Measurements from ENCODE around the gene GPC5. TPM values are rescaled to one million over a fixed set of nuclear protein-coding genes. Genes with fewer than 3 reads are reported as not detected.

GPC5 gene
- total and polyA plus RNA-seq, 2 of the 13 experiments (the other 11 are each of a cell fraction or from before 2014, with no cell fraction given), result 0.02 to 0.07 TPM

GRCh38 chr13:91400063-91400399, 1.6 kb downstream of the GPC5 start:
- H3K36me3 ChIP-seq (replicated peaks in 1 of 2; ENCODE audit: control insufficient read depth in 1 of 2, insufficient read depth in 2 of 2, low read length in 2 of 2), result no peaks in the 10 kb centered on the region
- no peaks in the 10 kb centered on the region for H3K9me3 ChIP-seq (ENCODE audit: low read length)
- H2AFZ ChIP-seq (ENCODE audit: low read length), result no peak overlapping the region
- CTCF ChIA-PET (ENCODE audit: low intra/inter-chr PET ratio, low total read pairs), result no interaction called here
- TF ChIP-seq XRCC5 (optimal IDR thresholded peaks at IDR 0.05; ENCODE audit: low read length) (no peak), NFATC3 (CRISPR knock-in tag; IDR thresholded peaks at IDR 0.05) (no peak), ATF7 (IDR thresholded peaks at IDR 0.05) (no peak), ATF7 (CRISPR knock-in tag; IDR thresholded peaks at IDR 0.05) (no peak), SCMH1 (CRISPR knock-in tag; IDR thresholded peaks at IDR 0.05; ENCODE audit: borderline replicate concordance) (no peak), HOXA9 (CRISPR knock-in tag; IDR thresholded peaks at IDR 0.05; ENCODE audit: borderline replicate concordance) (no peak), HHEX (CRISPR knock-in tag; IDR thresholded peaks at IDR 0.05) (no peak), FOXA1 (IDR thresholded peaks at IDR 0.05) (no peak), FOXA1 (CRISPR knock-in tag; IDR thresholded peaks at IDR 0.05) (no peak), TIGD3 (CRISPR knock-in tag; IDR thresholded peaks at IDR 0.05; ENCODE audit: borderline replicate concordance) (no peak), SYNCRIP (IDR thresholded peaks at IDR 0.05; ENCODE audit: insufficient read depth, low read depth, low read length) (no peak), SP2 (CRISPR knock-in tag; IDR thresholded peaks at IDR 0.05) (no peak), ZNF841 (CRISPR knock-in tag; IDR thresholded peaks at IDR 0.05; ENCODE audit: borderline replicate concordance) (no peak), NCOA1 (CRISPR knock-in tag; IDR thresholded peaks at IDR 0.05) (no peak), NCOA5 (CRISPR knock-in tag; IDR thresholded peaks at IDR 0.05) (no peak), EEA1 (CRISPR knock-in tag; IDR thresholded peaks at IDR 0.05; ENCODE audit: borderline replicate concordance) (no peak)
- POLR2A ChIA-PET, result no interaction called here
- no peak overlapping the region for H3K9ac ChIP-seq (ENCODE audit: insufficient read depth, low read depth, low read length)
- intact Hi-C loops (cut with micrococcal nuclease; ENCODE audit: unreplicated experiment), result no loop called here
- peaks cover 11 to 36% of the 10 kb centered on the region in 2 experiments for H3K27me3 ChIP-seq (ENCODE audit: control insufficient read depth in 1 of 2, insufficient read depth in 2 of 2, low read length in 2 of 2)
- no peak overlapping the region for H3K4me2 ChIP-seq (ENCODE audit: low read depth, low read length)
- in situ Hi-C loops (cut with HindIII; ENCODE audit: extremely low pct_ligation_motif_present, low pct_unique_long_range_greater_than_20kb), result no loop called here
- WGBS (ENCODE audit: low lambda C conversion rate), result 30% methylated on average over 6 of the region's 6 CpGs
- no TSS peak for BruUV-seq (replicated peaks)
- no peak overlapping the region for H3K4me3 ChIP-seq (replicated peaks in 1 of 3; ENCODE audit: insufficient read depth in 1 of 3, low read depth in 2 of 3, low read length in 3 of 3)
- H3K4me1 ChIP-seq (ENCODE audit: insufficient read depth, low read length), result 0 out of 2 replicates have a peak, but pooled peaks cover 4% of the 10 kb centered on the region
- FAIRE-seq (no peak), DNase-seq (ENCODE audit: low spot score) (no peak), ATAC-seq (no peak)
- H4K20me1 ChIP-seq (ENCODE audit: insufficient read depth, low read length), result no peaks in the 10 kb centered on the region
- no peak overlapping the region for H3K27ac ChIP-seq (ENCODE audit: extremely low read length, insufficient read depth, low read length)
- no peaks in the 10 kb centered on the region for H3K79me2 ChIP-seq (ENCODE audit: insufficient read depth, low read length)

Data from HepG2 (cell line).